Measurements from ENCODE around the gene ADAM8.

DNA sequence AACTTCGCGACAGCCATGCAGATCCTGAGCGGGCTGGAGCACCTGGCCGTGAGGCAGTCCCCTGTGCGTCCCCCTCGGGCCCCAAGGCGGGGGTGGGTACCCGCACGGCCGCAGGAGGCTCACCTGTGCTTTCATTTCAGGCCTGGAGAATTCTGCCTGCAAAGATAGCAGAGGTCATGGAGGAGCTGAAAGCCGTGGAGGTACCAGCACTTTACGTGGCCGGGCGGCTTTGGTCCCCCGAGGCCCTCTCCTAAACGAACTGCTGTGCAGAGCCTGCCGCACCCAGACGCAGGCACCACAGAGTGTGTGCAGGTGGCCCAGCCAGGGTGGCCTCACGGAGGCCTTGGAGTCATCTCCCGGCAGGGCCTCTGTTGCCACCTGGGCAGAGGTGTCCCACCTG is 57.8 kb downstream of the ADAM8 start:
- TF ChIP-seq POLR2A (IDR thresholded peaks at IDR 0.05), result no peak
- TF ChIP-seq, protein P1, sequence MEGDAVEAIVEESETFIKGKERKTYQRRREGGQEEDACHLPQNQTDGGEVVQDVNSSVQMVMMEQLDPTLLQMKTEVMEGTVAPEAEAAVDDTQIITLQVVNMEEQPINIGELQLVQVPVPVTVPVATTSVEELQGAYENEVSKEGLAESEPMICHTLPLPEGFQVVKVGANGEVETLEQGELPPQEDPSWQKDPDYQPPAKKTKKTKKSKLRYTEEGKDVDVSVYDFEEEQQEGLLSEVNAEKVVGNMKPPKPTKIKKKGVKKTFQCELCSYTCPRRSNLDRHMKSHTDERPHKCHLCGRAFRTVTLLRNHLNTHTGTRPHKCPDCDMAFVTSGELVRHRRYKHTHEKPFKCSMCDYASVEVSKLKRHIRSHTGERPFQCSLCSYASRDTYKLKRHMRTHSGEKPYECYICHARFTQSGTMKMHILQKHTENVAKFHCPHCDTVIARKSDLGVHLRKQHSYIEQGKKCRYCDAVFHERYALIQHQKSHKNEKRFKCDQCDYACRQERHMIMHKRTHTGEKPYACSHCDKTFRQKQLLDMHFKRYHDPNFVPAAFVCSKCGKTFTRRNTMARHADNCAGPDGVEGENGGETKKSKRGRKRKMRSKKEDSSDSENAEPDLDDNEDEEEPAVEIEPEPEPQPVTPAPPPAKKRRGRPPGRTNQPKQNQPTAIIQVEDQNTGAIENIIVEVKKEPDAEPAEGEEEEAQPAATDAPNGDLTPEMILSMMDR (IDR thresholded peaks at IDR 0.05), result no peak
